GM21360 (cell line): ENCODE measurements around the gene SSX4B.
"Not testable (repeated sequence)": the region's sequence is repeated elsewhere in the genome, so short reads cannot be mapped to it uniquely, and the experiment has no call there.

Source experiments
- ATAC-seq: cut with Tn5 transposase; IDR thresholded peaks from one replicate; pipeline ENCODE4 v1.9.1; 2021; ENCODE audit warnings: mild to moderate bottlenecking, moderate library complexity; ENCODE audit not compliant: unreplicated experiment

Gene SSX4B

DNA sequence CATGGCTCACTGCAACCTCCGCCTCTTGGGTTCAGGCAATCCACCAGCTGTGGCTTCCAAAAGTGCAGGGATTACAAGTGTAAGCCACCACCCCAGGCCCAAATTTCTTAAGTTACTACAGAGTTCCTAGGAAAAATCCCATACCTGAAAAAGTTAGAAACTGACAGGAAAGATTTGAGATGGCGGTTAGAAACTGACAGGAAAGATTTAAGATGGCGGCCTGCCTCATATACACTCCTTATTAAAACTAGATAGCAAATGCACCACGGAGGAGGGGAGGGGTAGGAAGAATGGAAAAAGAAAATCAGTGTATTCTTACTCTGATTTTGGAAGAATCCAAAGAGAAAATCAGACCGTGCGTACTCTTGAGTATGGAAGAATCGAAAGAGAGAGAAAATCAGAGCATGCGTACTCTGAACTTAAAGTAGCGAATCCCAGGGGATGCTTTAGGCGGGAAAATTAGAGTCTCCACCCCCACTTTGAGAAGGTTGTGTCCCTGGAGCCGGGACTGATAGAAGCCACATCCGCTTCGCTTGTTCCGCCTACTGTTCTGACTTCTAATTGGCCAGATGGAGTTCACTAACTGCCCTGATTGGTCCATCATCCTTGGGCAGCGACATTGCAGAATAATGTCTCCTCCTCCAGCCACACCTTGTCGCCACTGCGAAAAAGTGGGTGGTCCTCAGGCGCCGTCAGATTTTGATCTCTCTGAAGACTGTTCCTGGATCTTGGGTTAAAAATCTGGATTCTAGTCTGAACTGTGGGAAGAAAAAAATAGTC lies 55.3 kb downstream of the SSX4B start, which contains the start of gene SSX3:
TSS of gene SSX3 (minus strand) at position 389 of the 780 bp plus-strand sequence. CDS start 1,454 bp downstream, outside the sequence.
- not testable (repeated sequence) for ATAC-seq
